Osteoblast (primary cell): ENCODE data around the gene LIPT2. TPM values are rescaled to one million over a fixed set of nuclear protein-coding genes. Genes with fewer than 3 reads are reported as not detected.

Experiments
- DNase-seq: peaks from one replicate; pipeline ENCODE4 v3.0.0; 2011; ENCODE audit warnings: low spot score, mixed read lengths; ENCODE audit not compliant: insufficient read length; ENCODE audit errors: missing footprints
- H2AFZ ChIP-seq: 2 replicates; pipeline ENCODE4 v1.6.0; 2011; ENCODE audit warnings: mild to moderate bottlenecking, low read length
- H3K27ac ChIP-seq: 2 replicates; pipeline ENCODE4 v1.5.1; 2011; ENCODE audit warnings: mild to moderate bottlenecking, low read depth, low read length, moderate library complexity
- H3K27me3 ChIP-seq: 2 replicates; pipeline ENCODE4 v1.6.0; 2012; ENCODE audit warnings: mild to moderate bottlenecking, control low read depth, inconsistent platforms, low read length, moderate library complexity; ENCODE audit not compliant: insufficient read depth
- H3K36me3 ChIP-seq: 2 replicates; pipeline ENCODE4 v1.5.1; 2011; ENCODE audit warnings: mild to moderate bottlenecking, low read length, control low read depth, moderate library complexity; ENCODE audit not compliant: insufficient read depth
- H3K4me1 ChIP-seq: 2 replicates; pipeline ENCODE4 v1.5.1; 2011; ENCODE audit warnings: mild to moderate bottlenecking, low read length, control low read depth, moderate library complexity; ENCODE audit not compliant: insufficient read depth
- H3K4me2 ChIP-seq: 2 replicates; pipeline ENCODE4 v1.6.0; 2011; ENCODE audit warnings: mild to moderate bottlenecking, low read length; ENCODE audit not compliant: insufficient read depth
- H3K4me3 ChIP-seq: fragments of 200-600 bp; sonication (generic); 3 replicates; pipeline ENCODE4 v1.5.1; 2012; ENCODE audit warnings: mild to moderate bottlenecking, low read length, inconsistent platforms; ENCODE audit not compliant: insufficient read depth
- H3K79me2 ChIP-seq: 2 replicates; pipeline ENCODE4 v1.6.0; 2012; ENCODE audit warnings: mild to moderate bottlenecking, low read length, control low read depth, inconsistent platforms; ENCODE audit not compliant: insufficient read depth
- H3K9me3 ChIP-seq: 2 replicates; pipeline ENCODE4 v1.5.1; 2011; ENCODE audit warnings: low read depth, low read length, control low read depth
- H4K20me1 ChIP-seq: 2 replicates; pipeline ENCODE4 v1.6.0; 2012; ENCODE audit warnings: mild to moderate bottlenecking, low read length, control low read depth; ENCODE audit not compliant: insufficient read depth
- CTCF ChIP-seq: IDR thresholded peaks from 2 replicates; pipeline ENCODE4 v1.5.1; 2011; ENCODE audit warnings: mild to moderate bottlenecking, low read depth, low read length, moderate library complexity; ENCODE audit errors: extremely low read depth
- total RNA-seq: library from RNA; depleted of rRNA; stranded (reverse); fragments of >200 nt; gene quantifications from 2 replicates; pipeline ENCODE4 v1.2.3, GENCODE V29; 2012

The LIPT2 gene
- total RNA-seq, 1 donor = 5.1 TPM

- no peak for DNase-seq
- TF ChIP-seq CTCF = no peak
- Histone ChIP-seq H3K36me3 (no peaks in the 10 kb centered on the region), H3K4me2 (no peak overlapping the region), H3K27me3 (peaks cover 10% of the 10 kb centered on the region), H3K27ac (no peak overlapping the region), H3K4me1 (no peaks in the 10 kb centered on the region), H3K9me3 (no peaks in the 10 kb centered on the region), H3K4me3 (no peak overlapping the region), H3K79me2 (no peaks in the 10 kb centered on the region), H4K20me1 (no peaks in the 10 kb centered on the region), H2AFZ (no peak overlapping the region)
Measured at GRCh38 chr11:74471668-74472429, 21.7 kb downstream of the LIPT2 start.

GRCh38 chr11:74471037-74471436 lies 22.5 kb downstream of the LIPT2 start:
- DNase-seq = no peak
- Histone ChIP-seq H3K4me3 (no peak overlapping the region), H3K79me2 (no peaks in the 10 kb centered on the region), H3K4me1 (no peaks in the 10 kb centered on the region), H2AFZ (no peak overlapping the region), H3K36me3 (no peaks in the 10 kb centered on the region), H3K27me3 (peaks cover 10% of the 10 kb centered on the region), H3K27ac (no peak overlapping the region), H3K9me3 (no peaks in the 10 kb centered on the region), H3K4me2 (no peak overlapping the region), H4K20me1 (no peaks in the 10 kb centered on the region)
- no peak for TF ChIP-seq CTCF

GRCh38 chr11:74470526-74470925 lies 23.0 kb downstream of the LIPT2 start:
- no peak overlapping the region for H3K4me3 ChIP-seq
- no peaks in the 10 kb centered on the region for H3K9me3 ChIP-seq
- no peak overlapping the region for H3K27ac ChIP-seq
- no peak for TF ChIP-seq CTCF
- no peaks in the 10 kb centered on the region for H4K20me1 ChIP-seq
- H3K36me3 ChIP-seq = no peaks in the 10 kb centered on the region
- H3K27me3 ChIP-seq = peaks cover 15% of the 10 kb centered on the region
- no peak overlapping the region for H3K4me2 ChIP-seq
- no peak overlapping the region for H2AFZ ChIP-seq
- no peaks in the 10 kb centered on the region for H3K79me2 ChIP-seq
- H3K4me1 ChIP-seq = no peaks in the 10 kb centered on the region
- no peak for DNase-seq

- H2AFZ ChIP-seq = no peak overlapping the region
- no peaks in the 10 kb centered on the region for H4K20me1 ChIP-seq
- no peak for TF ChIP-seq CTCF
- no peak overlapping the region for H3K4me3 ChIP-seq
- DNase-seq = no peak
- H3K36me3 ChIP-seq = no peaks in the 10 kb centered on the region
- no peaks in the 10 kb centered on the region for H3K4me1 ChIP-seq
- no peaks in the 10 kb centered on the region for H3K9me3 ChIP-seq
- H3K4me2 ChIP-seq = no peak overlapping the region
- no peak overlapping the region for H3K27ac ChIP-seq
- no peaks in the 10 kb centered on the region for H3K79me2 ChIP-seq
- peaks cover 17% of the 10 kb centered on the region for H3K27me3 ChIP-seq
Measured at GRCh38 chr11:74468936-74469335, 24.6 kb downstream of the LIPT2 start.
